IPS DF 6.9 (cell line): ENCODE measurements around the gene NADSYN1.
"Not testable (repeated sequence)": the region's sequence is repeated elsewhere in the genome, so short reads cannot be mapped to it uniquely, and the experiment has no call there.

Experiments
- DNase-seq: peaks from one replicate; pipeline ENCODE4 v3.0.0-alpha.2; 2013; ENCODE audit warnings: low read depth, low spot score
- H3K27ac ChIP-seq: one replicate; pipeline ENCODE4 v1.5.1; 2013; ENCODE audit warnings: low read length, control low read depth
- H3K27me3 ChIP-seq: 2 replicates; pipeline ENCODE4 v1.6.1; 2013; ENCODE audit warnings: mild to moderate bottlenecking, low read length; ENCODE audit not compliant: control insufficient read depth, insufficient read depth
- H3K36me3 ChIP-seq: 2 replicates; pipeline ENCODE4 v1.6.1; 2013; ENCODE audit warnings: low read length; ENCODE audit not compliant: control insufficient read depth, insufficient read depth
- H3K4me1 ChIP-seq: 2 replicates; pipeline ENCODE4 v1.6.1; 2013; ENCODE audit warnings: low read length; ENCODE audit not compliant: control insufficient read depth, insufficient read depth
- H3K4me3 ChIP-seq: 2 replicates; pipeline ENCODE4 v1.5.1; 2013; ENCODE audit warnings: mild to moderate bottlenecking, low read length
- H3K9me3 ChIP-seq: 2 replicates; pipeline ENCODE4 v1.6.1; 2013; ENCODE audit warnings: low read length, inconsistent platforms; ENCODE audit not compliant: control insufficient read depth, insufficient read depth
- WGBS: extraction: QIAGEN DNeasy Blood & Tissue Kit; methylation state at CpG from one replicate; pipeline ENCODE4 v1.1.7; 2013; ENCODE audit warnings: mixed read lengths, missing lambda C conversion rate; ENCODE audit not compliant: insufficient read length, insufficient coverage; 5-methylcytosine and 5-hydroxymethylcytosine counted together

Gene NADSYN1

GRCh38 chr11:71526796-71527575 is 74.0 kb downstream of the NADSYN1 start, which contains the start of gene KRTAP5-7:
Gene KRTAP5-7, plus strand, starts transcription at chr11:71527267. Its CDS starts 34 bp downstream, at chr11:71527301.
- WGBS = no CpG with 5 or more reads among the region's 10 CpGs

GRCh38 chr11:71527576-71528210 is 74.7 kb downstream of the NADSYN1 start:
- H3K27ac ChIP-seq = no peak overlapping the region
- WGBS = no CpG with 5 or more reads among the region's 6 CpGs
- no peaks in the 10 kb centered on the region for H3K36me3 ChIP-seq
- no peak for DNase-seq
- H3K27me3 ChIP-seq = no peaks in the 10 kb centered on the region
- no peak overlapping the region for H3K4me3 ChIP-seq
- H3K9me3 ChIP-seq = no peaks in the 10 kb centered on the region
- no peaks in the 10 kb centered on the region for H3K4me1 ChIP-seq

More at GRCh38 chr11:71526796-71527575, 74.0 kb downstream of the NADSYN1 start, which contains the start of gene KRTAP5-7:
- not testable (repeated sequence) for H3K27ac ChIP-seq, H3K4me3 ChIP-seq, DNase-seq, H3K9me3 ChIP-seq, H3K36me3 ChIP-seq, H3K27me3 ChIP-seq, H3K4me1 ChIP-seq

GRCh38 chr11:71530602-71531001 is 77.6 kb downstream of the NADSYN1 start:
- no peak for DNase-seq
- Histone ChIP-seq H3K4me3 (no peak overlapping the region), H3K9me3 (no peaks in the 10 kb centered on the region), H3K4me1 (no peaks in the 10 kb centered on the region), H3K27ac (no peak overlapping the region), H3K27me3 (no peaks in the 10 kb centered on the region), H3K36me3 (no peaks in the 10 kb centered on the region)
- WGBS = no CpG with 5 or more reads among the region's 11 CpGs

GRCh38 chr11:71532036-71532610 is 79.1 kb downstream of the NADSYN1 start:
- Histone ChIP-seq H3K36me3 (no peaks in the 10 kb centered on the region), H3K4me3 (no peak overlapping the region), H3K4me1 (no peaks in the 10 kb centered on the region), H3K27me3 (no peaks in the 10 kb centered on the region), H3K27ac (no peak overlapping the region), H3K9me3 (no peaks in the 10 kb centered on the region)
- no CpG with 5 or more reads among the region's 10 CpGs for WGBS
- no peak for DNase-seq

GRCh38 chr11:71534711-71535608 is 82.0 kb downstream of the NADSYN1 start:
- not testable (repeated sequence) for H3K27ac ChIP-seq, H3K9me3 ChIP-seq, H3K4me1 ChIP-seq, DNase-seq, H3K27me3 ChIP-seq, H3K4me3 ChIP-seq, H3K36me3 ChIP-seq
- WGBS = no CpG with 5 or more reads among the region's 17 CpGs

GRCh38 chr11:71535825-71536224 is 82.8 kb downstream of the NADSYN1 start:
- H3K4me1 ChIP-seq = no peaks in the 10 kb centered on the region
- no peaks in the 10 kb centered on the region for H3K36me3 ChIP-seq
- no peaks in the 10 kb centered on the region for H3K9me3 ChIP-seq
- H3K27me3 ChIP-seq = no peaks in the 10 kb centered on the region
- no peak overlapping the region for H3K4me3 ChIP-seq
- no peak overlapping the region for H3K27ac ChIP-seq
- no peak for DNase-seq
- WGBS = no CpG with 5 or more reads among the region's 9 CpGs

GRCh38 chr11:71537537-71537936 is 84.5 kb downstream of the NADSYN1 start:
- H3K27me3 ChIP-seq = no peaks in the 10 kb centered on the region
- no peaks in the 10 kb centered on the region for H3K9me3 ChIP-seq
- no peaks in the 10 kb centered on the region for H3K36me3 ChIP-seq
- H3K4me1 ChIP-seq = no peaks in the 10 kb centered on the region
- no peak for DNase-seq
- H3K27ac ChIP-seq = no peak overlapping the region
- WGBS = no CpG with 5 or more reads among the region's 9 CpGs
- no peak overlapping the region for H3K4me3 ChIP-seq

- not testable (repeated sequence) for H3K9me3 ChIP-seq
- WGBS = no CpG with 5 or more reads among the region's 4 CpGs
Measured at GRCh38 chr11:71537977-71538665, 85.1 kb downstream of the NADSYN1 start, which contains the start of gene KRTAP5-8. Gene KRTAP5-8, plus strand, starts transcription at chr11:71538025. Its CDS starts 31 bp downstream, at chr11:71538056.

GRCh38 chr11:71538666-71538990 is 85.6 kb downstream of the NADSYN1 start:
- Histone ChIP-seq H3K9me3 (no peaks in the 10 kb centered on the region), H3K4me1 (no peaks in the 10 kb centered on the region), H3K27ac (no peak overlapping the region), H3K36me3 (no peaks in the 10 kb centered on the region), H3K27me3 (no peaks in the 10 kb centered on the region), H3K4me3 (no peak overlapping the region)
- no CpG with 5 or more reads among the region's 4 CpGs for WGBS
- no peak for DNase-seq

More at GRCh38 chr11:71537977-71538665, 85.1 kb downstream of the NADSYN1 start, which contains the start of gene KRTAP5-8:
- H3K4me1 ChIP-seq, H3K4me3 ChIP-seq, DNase-seq, H3K27ac ChIP-seq, H3K36me3 ChIP-seq, H3K27me3 ChIP-seq: not testable (repeated sequence)
